ENCODE results near the gene TREH.
A peak's percentile ranks its signal among the peaks of the same experiment; 100 is the strongest.
"Not testable (repeated sequence)": the region's sequence is repeated elsewhere in the genome, so short reads cannot be mapped to it uniquely, and the experiment has no call there.

Gene TREH

GRCh38 chr11:118628432-118628831 is 51.0 kb downstream of the TREH start:
- no peak for DNase-seq

- DNase-seq = no peak
Measured at GRCh38 chr11:118628031-118628430, 51.4 kb downstream of the TREH start.

GRCh38 chr11:118627566-118627965 is 51.9 kb downstream of the TREH start:
- DNase-seq = no peak

GRCh38 chr11:118625976-118626375 is 53.5 kb downstream of the TREH start:
- DNase-seq = no peak

- no peak for DNase-seq
Measured at GRCh38 chr11:118625036-118625690, 54.3 kb downstream of the TREH start.

- DNase-seq = no peak
Measured at GRCh38 chr11:118623269-118623655, 56.2 kb downstream of the TREH start.

- no peak for DNase-seq
Measured at GRCh38 chr11:118622376-118623268, 56.8 kb downstream of the TREH start.

- no peak for DNase-seq
Measured at GRCh38 chr11:118621784-118622375, 57.6 kb downstream of the TREH start.

- DNase-seq = no peak
Measured at GRCh38 chr11:118621071-118621783, 58.2 kb downstream of the TREH start.

GRCh38 chr11:118620529-118621070 is 58.9 kb downstream of the TREH start:
- no peak for DNase-seq

GRCh38 chr11:118619444-118620197 is 59.8 kb downstream of the TREH start:
- DNase-seq = no peak

- DNase-seq = no peak
Measured at GRCh38 chr11:118618991-118619375, 60.5 kb downstream of the TREH start.

GRCh38 chr11:118618115-118618990 is 61.1 kb downstream of the TREH start:
- no peak for DNase-seq

GRCh38 chr11:118615976-118616371 is 63.5 kb downstream of the TREH start:
- DNase-seq = no peak

- DNase-seq = no peak
Measured at GRCh38 chr11:118615282-118615975, 64.0 kb downstream of the TREH start.

GRCh38 chr11:118614511-118614910 is 64.9 kb downstream of the TREH start:
- DNase-seq = no peak

GRCh38 chr11:118612378-118612777 is 67.1 kb downstream of the TREH start:
- no peak for DNase-seq

- DNase-seq = not testable (repeated sequence)
Measured at GRCh38 chr11:118611433-118611795, 68.0 kb downstream of the TREH start.

- peak; percentile 90 for DNase-seq
Measured at GRCh38 chr11:118610773-118611432, 68.5 kb downstream of the TREH start.

GRCh38 chr11:118610225-118610772 is 69.2 kb downstream of the TREH start:
- peak; percentile 38 for DNase-seq

All from activated CD4-positive, CD25-positive, alpha-beta regulatory T cell treated with anti-CD3 and anti-CD28 coated beads, Interleukin-2, amount 50 U/mL, for 72 hours (primary cell).